H7 (cell line): ENCODE measurements around the gene HDLBP. TPM values are rescaled to one million over a fixed set of nuclear protein-coding genes. Genes with fewer than 3 reads are reported as not detected.

Experiments used
- DNase-seq: peaks from one replicate; pipeline ENCODE4 v3.0.0; 2012
- H3K27me3 ChIP-seq: 2 replicates; pipeline ENCODE4 v1.6.0; 2011; ENCODE audit warnings: mild to moderate bottlenecking, low read length; ENCODE audit not compliant: control insufficient read depth, insufficient read depth
- H3K36me3 ChIP-seq: replicated peaks from 2 replicates; pipeline ENCODE4 v1.5.1; 2011; ENCODE audit warnings: low read length; ENCODE audit not compliant: control insufficient read depth, insufficient read depth
- H3K4me3 ChIP-seq: 2 replicates; pipeline ENCODE4 v1.5.1; 2011; ENCODE audit warnings: low read depth, mild to moderate bottlenecking, control low read depth, low read length, moderate library complexity; ENCODE audit not compliant: insufficient read depth
- total RNA-seq: library from RNA; depleted of rRNA; stranded (reverse); fragments of >200 nt; shearing (Covaris generic); gene quantifications from 2 replicates; pipeline ENCODE4 v1.2.3, GENCODE V29; 2014

Gene HDLBP
- total RNA-seq, 1 experiment from 2014 or later, result 362 TPM

DNA sequence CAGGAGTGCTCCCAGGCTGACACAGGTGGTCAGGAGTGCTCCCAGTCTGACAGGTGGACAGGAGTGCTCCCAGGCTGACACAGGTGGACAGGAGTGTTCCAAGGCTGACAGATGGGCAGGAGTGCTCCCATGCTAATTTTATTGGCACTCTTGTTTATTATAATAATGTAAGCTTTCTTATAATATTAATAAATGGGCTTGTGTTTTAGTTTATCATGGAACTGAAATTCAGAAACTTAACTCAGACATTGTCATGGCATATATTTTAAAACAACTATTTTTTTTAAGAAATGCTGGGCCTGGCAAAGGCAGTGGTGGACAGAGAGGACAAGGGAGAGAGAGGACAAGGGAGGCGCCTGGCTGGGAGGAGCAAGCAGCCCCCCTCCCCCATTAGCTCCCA is 108.3 kb downstream of the HDLBP start:
- Histone ChIP-seq H3K27me3 (no peaks in the 10 kb centered on the region), H3K4me3 (no peak overlapping the region), H3K36me3 (no peaks in the 10 kb centered on the region)
- no peak for DNase-seq

DNA sequence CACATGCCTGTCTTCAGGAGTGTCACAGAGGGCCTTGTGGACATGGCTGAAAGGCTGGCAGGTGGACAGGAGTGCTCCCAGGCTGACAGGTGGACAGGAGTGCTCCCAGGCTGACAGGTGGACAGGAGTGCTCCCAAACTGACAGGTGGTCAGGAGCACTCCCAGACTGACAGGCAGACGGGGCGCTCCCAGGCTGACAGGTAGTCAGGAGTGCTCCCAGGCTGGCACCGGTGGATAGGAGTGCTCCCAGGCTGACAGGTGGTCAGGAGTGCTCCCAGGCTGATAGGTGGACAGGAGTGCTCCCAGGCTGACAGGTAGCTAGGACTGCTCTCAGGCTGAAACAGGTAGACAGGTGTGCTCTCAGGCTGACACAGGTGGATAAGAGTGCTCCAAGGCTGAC is 110.4 kb downstream of the HDLBP start:
- no peak for DNase-seq
- H3K4me3 ChIP-seq, result no peak overlapping the region

DNA sequence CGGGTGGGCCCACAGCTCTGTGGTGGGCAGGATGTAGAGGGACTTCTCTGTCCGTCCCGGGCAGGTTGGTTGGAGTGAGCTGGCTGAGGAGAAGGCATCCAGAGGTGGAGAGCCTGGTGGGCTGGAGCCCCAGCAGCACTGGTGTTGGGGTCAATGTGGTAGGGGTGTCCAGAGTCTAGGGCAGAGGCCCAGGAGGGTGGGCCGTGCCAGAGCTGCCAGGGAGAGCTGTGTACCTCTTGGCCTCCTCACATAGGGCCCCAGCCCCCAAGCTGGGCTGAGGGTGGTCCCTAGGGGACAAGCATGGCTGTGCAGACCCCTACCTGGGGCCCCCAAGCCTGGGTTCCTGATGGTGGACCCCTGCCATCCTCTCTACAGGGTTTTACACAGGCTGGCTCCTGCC is 111.0 kb downstream of the HDLBP start:
- DNase-seq, result no peak
- H3K36me3 ChIP-seq, result no peaks in the 10 kb centered on the region

More for the DNA sequence above, 110.4 kb downstream of the HDLBP start:
- no peaks in the 10 kb centered on the region for H3K36me3 ChIP-seq
- H3K27me3 ChIP-seq, result no peaks in the 10 kb centered on the region

GRCh38 chr2:241204010-241204384 is 111.5 kb downstream of the HDLBP start:
- no peaks in the 10 kb centered on the region for H3K36me3 ChIP-seq

More for the DNA sequence above, 111.0 kb downstream of the HDLBP start:
- Histone ChIP-seq H3K4me3 (no peak overlapping the region), H3K27me3 (no peaks in the 10 kb centered on the region)

DNA sequence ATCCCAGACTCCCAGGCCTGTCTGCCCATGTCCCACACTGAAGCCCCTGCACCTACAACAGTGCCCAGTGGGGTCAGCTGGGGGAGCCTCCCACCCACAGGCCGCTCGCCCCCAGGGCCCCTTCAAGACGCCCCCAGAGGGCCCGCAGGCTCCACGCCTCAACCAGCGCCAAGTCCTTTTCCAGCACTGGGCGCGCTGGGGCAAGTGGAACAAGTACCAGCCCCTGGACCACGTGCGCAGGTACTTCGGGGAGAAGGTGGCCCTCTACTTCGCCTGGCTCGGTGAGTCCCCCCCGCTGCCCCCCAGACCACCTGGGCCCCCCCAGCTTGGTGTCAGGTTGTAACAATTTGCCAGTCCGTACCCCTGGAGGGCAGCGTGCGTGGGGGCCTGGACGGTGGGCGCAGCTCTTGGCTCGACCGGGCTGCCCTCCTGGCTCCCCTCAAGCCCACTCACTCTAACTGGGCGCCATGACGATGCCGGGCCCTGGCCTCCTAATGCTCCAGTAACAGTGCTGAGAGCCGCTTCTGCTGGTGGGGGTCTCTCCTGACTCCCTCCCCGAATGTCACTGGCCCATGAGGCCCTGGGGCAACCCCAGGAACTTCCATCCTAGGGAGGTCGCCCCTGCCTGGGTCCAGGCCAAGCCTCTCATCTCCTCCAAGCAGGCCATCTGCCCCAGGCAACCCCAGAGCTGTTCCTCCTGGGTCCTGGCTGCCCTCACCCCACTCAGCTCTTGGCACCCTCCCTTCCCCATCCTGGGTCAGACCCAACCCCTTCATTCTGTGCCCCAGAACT is 112.1 kb downstream of the HDLBP start:
- DNase-seq, result no peak
- H3K36me3 ChIP-seq, result no peaks in the 10 kb centered on the region
- no peak overlapping the region for H3K4me3 ChIP-seq
- no peaks in the 10 kb centered on the region for H3K27me3 ChIP-seq

More at GRCh38 chr2:241204010-241204384, 111.5 kb downstream of the HDLBP start:
- H3K27me3 ChIP-seq, result no peaks in the 10 kb centered on the region
- no peak overlapping the region for H3K4me3 ChIP-seq
- DNase-seq, result no peak

- H3K4me3 ChIP-seq, result no peak overlapping the region
- H3K36me3 ChIP-seq, result no peaks in the 10 kb centered on the region
- no peaks in the 10 kb centered on the region for H3K27me3 ChIP-seq
- DNase-seq, result peak; percentile 59
Measured at GRCh38 chr2:241202681-241203080, 112.8 kb downstream of the HDLBP start.

- H3K36me3 ChIP-seq, result no peaks in the 10 kb centered on the region
- peak; percentile 63 for DNase-seq
- H3K4me3 ChIP-seq, result no peak overlapping the region
- H3K27me3 ChIP-seq, result no peaks in the 10 kb centered on the region
Measured at GRCh38 chr2:241202268-241202585, 113.2 kb downstream of the HDLBP start.

DNA sequence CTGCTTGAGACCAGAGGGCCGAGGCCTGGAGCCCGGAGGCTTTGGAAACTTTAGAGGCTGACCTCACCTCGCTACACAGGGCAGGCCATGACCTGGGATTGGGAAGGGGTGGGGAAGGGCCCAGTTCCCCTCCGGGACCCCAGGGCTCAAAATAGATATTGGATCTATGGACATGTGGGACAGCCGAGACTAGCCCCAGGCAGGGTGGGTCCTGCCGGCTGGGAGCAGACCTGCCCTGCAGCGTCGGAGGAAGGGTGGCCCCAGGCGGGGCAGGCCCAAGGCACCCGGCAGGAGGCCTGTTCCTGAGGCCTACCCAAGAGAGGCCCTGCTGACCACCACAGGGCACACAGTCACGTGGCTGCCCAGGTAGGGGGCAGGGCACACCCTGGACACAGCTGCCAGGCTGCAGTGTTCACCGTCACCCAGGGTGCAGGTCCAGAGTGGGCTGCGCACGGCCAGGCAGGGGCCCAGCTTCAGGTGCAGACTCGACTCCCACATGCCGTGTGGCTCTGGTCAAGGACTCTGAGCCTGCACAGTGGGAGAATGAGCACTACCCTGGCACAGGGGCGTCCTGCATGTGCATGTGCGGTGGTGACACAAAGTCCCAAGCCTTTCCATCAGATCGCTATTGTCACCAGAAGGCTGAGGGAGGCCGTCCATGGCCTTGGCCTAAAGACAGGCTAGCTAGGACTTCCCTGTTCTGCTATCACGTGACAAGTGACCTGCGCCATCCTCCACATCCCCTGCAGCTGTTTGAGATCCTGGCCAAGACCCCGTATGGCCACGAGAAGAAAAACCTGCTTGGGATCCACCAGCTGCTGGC is 113.8 kb downstream of the HDLBP start:
- H3K27me3 ChIP-seq, result no peaks in the 10 kb centered on the region
- no peaks in the 10 kb centered on the region for H3K36me3 ChIP-seq
- no peak overlapping the region for H3K4me3 ChIP-seq
- peak; percentile 63 for DNase-seq

DNA sequence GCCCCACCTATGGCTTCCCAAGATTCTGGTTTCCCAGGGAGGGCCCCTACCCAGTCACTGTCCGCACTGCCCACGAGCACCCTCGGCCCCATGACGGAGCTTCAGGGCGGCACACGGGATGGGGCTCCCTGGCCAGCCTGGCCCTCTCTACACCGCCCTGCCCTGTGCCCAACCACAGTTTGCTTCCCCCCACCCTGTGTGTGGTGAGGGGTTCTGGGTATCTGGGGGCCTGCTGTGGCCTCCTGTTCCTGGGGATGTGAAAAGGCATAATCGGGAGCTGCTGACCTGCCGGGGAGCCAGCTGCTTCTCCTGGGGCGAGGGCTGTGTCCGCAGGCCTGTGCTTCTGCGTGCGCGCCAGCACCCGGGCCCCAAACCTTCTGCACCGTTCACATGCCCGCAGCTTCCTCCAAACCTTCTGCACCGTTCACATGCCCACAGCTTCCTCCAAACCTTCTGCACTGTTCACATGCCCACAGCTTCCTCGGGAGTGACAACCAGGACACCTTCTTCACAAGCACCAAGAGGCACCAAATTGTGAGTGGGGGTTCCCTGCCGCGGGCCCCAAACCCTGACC is 114.6 kb downstream of the HDLBP start:
- Histone ChIP-seq H3K27me3 (no peaks in the 10 kb centered on the region), H3K36me3 (no peaks in the 10 kb centered on the region), H3K4me3 (no peak overlapping the region)
- DNase-seq, result peak; percentile 64

DNA sequence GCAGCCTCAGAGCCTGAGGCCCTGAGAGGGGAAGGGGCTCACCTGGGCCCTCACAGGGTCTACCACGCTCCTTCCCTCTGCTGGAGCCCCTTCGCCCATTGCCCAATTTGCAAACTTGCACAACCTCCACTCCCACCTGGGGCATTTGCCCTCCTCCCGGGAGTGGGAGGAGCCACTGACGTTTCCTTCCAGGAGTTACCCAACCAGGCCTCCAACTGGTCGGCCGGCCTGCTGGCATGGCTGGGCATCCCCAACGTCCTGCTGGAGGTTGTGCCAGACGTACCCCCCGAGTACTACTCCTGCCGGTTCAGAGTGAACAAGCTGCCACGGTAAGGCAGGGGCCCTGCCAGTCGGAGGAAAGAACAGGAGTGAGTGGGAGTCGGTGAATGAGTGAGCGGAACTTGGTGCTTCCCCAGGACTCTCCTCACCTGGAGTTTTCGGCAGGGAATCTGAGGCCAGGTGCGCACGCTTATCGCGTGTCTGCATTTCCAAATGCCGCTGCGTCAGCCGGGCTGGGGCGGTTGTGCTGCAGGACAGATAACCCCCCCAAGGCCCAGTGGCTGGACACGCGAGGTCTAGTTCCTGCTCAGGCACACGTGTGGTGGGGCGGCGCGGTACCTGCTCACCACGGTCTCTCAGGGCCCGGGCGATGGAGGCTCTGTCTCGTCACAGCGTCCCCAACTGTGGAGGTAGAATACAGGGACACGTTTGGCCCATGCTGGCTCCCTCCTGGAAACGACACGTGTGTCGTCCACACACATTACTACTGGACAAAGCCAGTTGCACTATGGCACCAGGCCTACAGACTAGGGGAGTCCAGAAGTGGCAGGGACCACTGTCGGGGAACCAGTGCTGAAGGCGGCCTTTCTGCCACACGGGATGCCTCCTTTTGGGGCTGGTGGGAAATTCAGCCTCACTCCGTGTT is 115.3 kb downstream of the HDLBP start:
- Histone ChIP-seq H3K36me3 (no peaks in the 10 kb centered on the region), H3K27me3 (no peaks in the 10 kb centered on the region), H3K4me3 (no peak overlapping the region)
- DNase-seq, result peak; percentile 70

DNA sequence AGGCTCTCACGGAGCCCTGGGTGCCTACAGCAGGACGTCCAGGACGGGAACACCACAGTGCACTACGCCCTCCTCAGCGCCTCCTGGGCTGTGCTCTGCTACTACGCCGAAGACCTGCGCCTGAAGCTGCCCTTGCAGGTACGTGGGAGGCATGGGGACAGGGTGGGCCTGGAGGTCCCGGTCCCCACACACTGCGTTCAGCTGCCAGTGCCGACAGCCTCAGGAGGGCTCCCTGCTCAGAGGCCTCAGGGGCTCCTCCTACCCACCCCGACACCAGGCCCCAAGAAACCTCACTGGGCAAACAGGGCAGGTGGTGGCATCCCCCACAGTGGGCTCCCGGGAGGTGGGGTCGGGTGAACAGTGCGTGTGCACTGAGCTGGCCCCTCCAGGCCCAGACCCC is 116.2 kb downstream of the HDLBP start:
- peak; percentile 68 for DNase-seq
- Histone ChIP-seq H3K36me3 (no peaks in the 10 kb centered on the region), H3K4me3 (no peak overlapping the region), H3K27me3 (no peaks in the 10 kb centered on the region)

DNA sequence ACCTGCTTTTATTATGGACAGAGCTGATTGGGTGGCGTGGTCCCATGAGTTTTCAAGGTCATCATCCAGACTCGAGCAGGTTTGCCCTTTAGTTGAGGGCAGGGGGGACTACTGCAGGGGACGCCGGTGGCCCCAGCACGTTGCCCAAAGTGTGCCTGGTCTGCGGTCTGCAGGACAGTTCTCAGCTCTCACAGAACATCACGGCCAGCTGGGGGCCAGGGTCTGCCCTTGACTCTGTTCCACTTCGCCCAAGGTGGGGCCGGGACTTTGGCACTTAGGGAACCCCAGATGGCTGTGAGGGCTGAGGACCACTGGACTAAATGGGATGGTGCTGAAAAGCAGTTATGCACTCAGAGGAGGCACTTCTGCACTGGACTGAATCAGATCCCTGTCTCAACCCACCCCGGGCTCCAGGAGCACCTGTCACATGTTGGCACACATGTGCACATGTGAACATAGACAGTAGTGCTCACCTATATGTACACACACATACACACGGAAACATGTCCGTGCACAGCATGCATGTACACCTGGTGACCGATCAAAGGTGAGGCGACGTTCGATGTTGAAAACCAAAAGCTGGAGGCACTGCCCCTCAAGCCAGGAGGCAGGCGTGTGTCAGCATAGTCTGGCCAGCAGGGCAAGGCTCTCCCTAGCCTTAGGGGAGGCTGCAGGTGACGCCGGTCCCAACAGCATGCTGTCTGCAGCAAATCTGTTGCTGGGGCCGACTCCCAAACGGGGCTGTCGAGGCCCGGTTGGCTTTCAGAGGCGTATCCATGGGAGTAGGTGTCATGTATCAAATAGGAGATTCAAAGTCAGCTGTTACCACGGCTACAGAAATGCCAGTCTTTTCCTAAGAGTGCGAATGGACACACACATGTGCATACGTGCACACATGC is 116.8 kb downstream of the HDLBP start:
- Histone ChIP-seq H3K36me3 (no peaks in the 10 kb centered on the region), H3K4me3 (no peak overlapping the region), H3K27me3 (no peaks in the 10 kb centered on the region)
- peak; percentile 67 for DNase-seq

GRCh38 chr2:241197947-241198346 is 117.5 kb downstream of the HDLBP start:
- H3K27me3 ChIP-seq, result no peaks in the 10 kb centered on the region
- no peaks in the 10 kb centered on the region for H3K36me3 ChIP-seq
- no peak overlapping the region for H3K4me3 ChIP-seq
- peak; percentile 30 for DNase-seq
